Activated naive CD4-positive, alpha-beta T cell treated with anti-CD3 and anti-CD28 coated beads, Interleukin-2, amount 10 ng/mL, durations not matched to agents 7 days and 5 days (primary cell): ENCODE results near the gene PSME4.
A peak's percentile ranks its signal among the peaks of the same experiment; 100 is the strongest.
"Not testable (repeated sequence)": the region's sequence is repeated elsewhere in the genome, so short reads cannot be mapped to it uniquely, and the experiment has no call there.

Experiments used
- CTCF ChIA-PET: fragments of 350-600 bp; sonication (Branson Sonifier 250); formaldehyde crosslinking; loops from one replicate; lab custom pipeline; 2021; ENCODE audit warnings: antibody characterized with exemption; lab: Charles Lee
- DNase-seq: peaks from one replicate; pipeline ENCODE4 v3.0.0-alpha.2; 2020
- H3K27ac Mint-ChIP-seq: one replicate; pipeline ENCODE4 v1.8.0; 2021; ENCODE audit warnings: mild to moderate bottlenecking, moderate library complexity, mixed read lengths
- H3K27me3 Mint-ChIP-seq: one replicate; pipeline ENCODE4 v1.8.0; 2021; ENCODE audit warnings: mild to moderate bottlenecking, mixed read lengths
- H3K36me3 Mint-ChIP-seq: one replicate; pipeline ENCODE4 v1.8.0; 2021; ENCODE audit warnings: mixed read lengths
- H3K4me1 Mint-ChIP-seq: one replicate; pipeline ENCODE4 v1.8.0; 2021; ENCODE audit warnings: mixed read lengths
- H3K4me3 Mint-ChIP-seq: one replicate; pipeline ENCODE4 v1.8.0; 2021; ENCODE audit warnings: mild to moderate bottlenecking, moderate library complexity, mixed read lengths
- H3K9me3 Mint-ChIP-seq: one replicate; pipeline ENCODE4 v1.8.0; 2021; ENCODE audit warnings: mixed read lengths

Gene PSME4

GRCh38 chr2:53944542-53944941 is 26.3 kb downstream of the PSME4 start:
- no peak overlapping the region for H3K27ac Mint-ChIP-seq
- H3K4me1 Mint-ChIP-seq, result peaks cover 15% of the 10 kb centered on the region
- H3K4me3 Mint-ChIP-seq, result no peak overlapping the region
- H3K36me3 Mint-ChIP-seq, result peaks cover 45% of the 10 kb centered on the region
- DNase-seq, result no peak
- CTCF ChIA-PET, result no interaction called here
- H3K9me3 Mint-ChIP-seq, result no peaks in the 10 kb centered on the region
- H3K27me3 Mint-ChIP-seq, result no peaks in the 10 kb centered on the region

GRCh38 chr2:53942280-53942679 is 28.5 kb downstream of the PSME4 start:
- H3K4me1 Mint-ChIP-seq, result peaks cover 13% of the 10 kb centered on the region
- no peaks in the 10 kb centered on the region for H3K9me3 Mint-ChIP-seq
- CTCF ChIA-PET, result interaction anchor here (0.8 kb wide), 1 partner anchor 107 kb away, joined by 3 read pairs; no protein-coding TSS in a partner anchor
- H3K36me3 Mint-ChIP-seq, result peaks cover 34% of the 10 kb centered on the region
- H3K4me3 Mint-ChIP-seq, result no peak overlapping the region
- no peak overlapping the region for H3K27ac Mint-ChIP-seq
- no peaks in the 10 kb centered on the region for H3K27me3 Mint-ChIP-seq
- DNase-seq, result no peak

- Mint-ChIP-seq H3K9me3 (no peaks in the 10 kb centered on the region), H3K4me3 (no peak overlapping the region), H3K36me3 (peaks cover 33% of the 10 kb centered on the region), H3K4me1 (peaks cover 10% of the 10 kb centered on the region), H3K27me3 (no peaks in the 10 kb centered on the region), H3K27ac (no peak overlapping the region)
- CTCF ChIA-PET, result no interaction called here
- DNase-seq, result no peak
These were observed 29.0 kb downstream of the PSME4 start for GRCh38 chr2:53941749-53942148.

- no peaks in the 10 kb centered on the region for H3K4me1 Mint-ChIP-seq
- H3K27ac Mint-ChIP-seq, result no peak overlapping the region
- H3K36me3 Mint-ChIP-seq, result peaks cover 29% of the 10 kb centered on the region
- no peak overlapping the region for H3K4me3 Mint-ChIP-seq
- CTCF ChIA-PET, result no interaction called here
- no peaks in the 10 kb centered on the region for H3K27me3 Mint-ChIP-seq
- DNase-seq, result no peak
- H3K9me3 Mint-ChIP-seq, result no peaks in the 10 kb centered on the region
These were observed 31.1 kb downstream of the PSME4 start for GRCh38 chr2:53939656-53940055.

GRCh38 chr2:53938904-53939303 is 31.9 kb downstream of the PSME4 start:
- H3K9me3 Mint-ChIP-seq, result no peaks in the 10 kb centered on the region
- H3K27me3 Mint-ChIP-seq, result no peaks in the 10 kb centered on the region
- CTCF ChIA-PET, result no interaction called here
- peaks cover 32% of the 10 kb centered on the region for H3K36me3 Mint-ChIP-seq
- no peaks in the 10 kb centered on the region for H3K4me1 Mint-ChIP-seq
- DNase-seq, result no peak
- no peak overlapping the region for H3K4me3 Mint-ChIP-seq
- no peak overlapping the region for H3K27ac Mint-ChIP-seq

- Mint-ChIP-seq H3K4me3 (no peak overlapping the region), H3K9me3 (no peaks in the 10 kb centered on the region), H3K27me3 (no peaks in the 10 kb centered on the region), H3K4me1 (peaks cover 2% of the 10 kb centered on the region), H3K36me3 (peaks cover 56% of the 10 kb centered on the region), H3K27ac (no peak overlapping the region)
- CTCF ChIA-PET, result no interaction called here
- DNase-seq, result no peak
These were observed 37.5 kb downstream of the PSME4 start for GRCh38 chr2:53933329-53933728.

GRCh38 chr2:53926321-53926720 is 44.5 kb downstream of the PSME4 start:
- H3K27me3 Mint-ChIP-seq, DNase-seq, H3K27ac Mint-ChIP-seq, CTCF ChIA-PET, H3K4me3 Mint-ChIP-seq, H3K9me3 Mint-ChIP-seq, H3K4me1 Mint-ChIP-seq: not testable (repeated sequence)
- H3K36me3 Mint-ChIP-seq, result peaks cover 60% of the 10 kb centered on the region

GRCh38 chr2:53913721-53914120 is 57.1 kb downstream of the PSME4 start:
- peak; percentile 45 for DNase-seq
- Mint-ChIP-seq H3K36me3 (peaks cover 20% of the 10 kb centered on the region), H3K4me1 (peaks cover 8% of the 10 kb centered on the region), H3K4me3 (no peak overlapping the region), H3K9me3 (no peaks in the 10 kb centered on the region), H3K27me3 (no peaks in the 10 kb centered on the region), H3K27ac (peak overlapping the region; percentile 67)
- CTCF ChIA-PET, result no interaction called here

GRCh38 chr2:53911434-53912189 is 59.2 kb downstream of the PSME4 start:
- DNase-seq, result no peak
- H3K4me3 Mint-ChIP-seq, result no peak overlapping the region
- H3K27ac Mint-ChIP-seq, result no peak overlapping the region
- H3K9me3 Mint-ChIP-seq, result no peaks in the 10 kb centered on the region
- H3K27me3 Mint-ChIP-seq, result no peaks in the 10 kb centered on the region
- H3K4me1 Mint-ChIP-seq, result peaks cover 8% of the 10 kb centered on the region
- CTCF ChIA-PET, result no interaction called here
- H3K36me3 Mint-ChIP-seq, result peaks cover 31% of the 10 kb centered on the region

- Mint-ChIP-seq H3K36me3 (peaks cover 41% of the 10 kb centered on the region), H3K27me3 (no peaks in the 10 kb centered on the region), H3K4me3 (no peak overlapping the region), H3K9me3 (no peaks in the 10 kb centered on the region), H3K4me1 (no peaks in the 10 kb centered on the region), H3K27ac (no peak overlapping the region)
- DNase-seq, result no peak
- CTCF ChIA-PET, result no interaction called here
These were observed 63.2 kb downstream of the PSME4 start for GRCh38 chr2:53907582-53907981.

GRCh38 chr2:53905396-53905795 is 65.4 kb downstream of the PSME4 start:
- no peak for DNase-seq
- H3K36me3 Mint-ChIP-seq, result peaks cover 49% of the 10 kb centered on the region
- no peak overlapping the region for H3K27ac Mint-ChIP-seq
- no peaks in the 10 kb centered on the region for H3K4me1 Mint-ChIP-seq
- H3K9me3 Mint-ChIP-seq, result no peaks in the 10 kb centered on the region
- H3K4me3 Mint-ChIP-seq, result no peak overlapping the region
- no peaks in the 10 kb centered on the region for H3K27me3 Mint-ChIP-seq
- CTCF ChIA-PET, result no interaction called here

- Mint-ChIP-seq H3K9me3 (no peaks in the 10 kb centered on the region), H3K4me1 (no peaks in the 10 kb centered on the region), H3K27ac (no peak overlapping the region), H3K27me3 (no peaks in the 10 kb centered on the region), H3K36me3 (peaks cover 54% of the 10 kb centered on the region), H3K4me3 (no peak overlapping the region)
- no peak for DNase-seq
- CTCF ChIA-PET, result no interaction called here
These were observed 67.8 kb downstream of the PSME4 start for GRCh38 chr2:53903011-53903410.

GRCh38 chr2:53901192-53901591 is 69.6 kb downstream of the PSME4 start:
- no peaks in the 10 kb centered on the region for H3K9me3 Mint-ChIP-seq
- H3K36me3 Mint-ChIP-seq, result peaks cover 47% of the 10 kb centered on the region
- no peak overlapping the region for H3K4me3 Mint-ChIP-seq
- DNase-seq, result no peak
- H3K27me3 Mint-ChIP-seq, result no peaks in the 10 kb centered on the region
- no peaks in the 10 kb centered on the region for H3K4me1 Mint-ChIP-seq
- H3K27ac Mint-ChIP-seq, result no peak overlapping the region
- CTCF ChIA-PET, result no interaction called here

GRCh38 chr2:53896864-53897263 is 73.9 kb downstream of the PSME4 start:
- Mint-ChIP-seq H3K9me3 (no peaks in the 10 kb centered on the region), H3K4me1 (no peaks in the 10 kb centered on the region), H3K4me3 (no peak overlapping the region), H3K36me3 (peaks cover 52% of the 10 kb centered on the region), H3K27ac (no peak overlapping the region), H3K27me3 (no peaks in the 10 kb centered on the region)
- DNase-seq, result no peak
- CTCF ChIA-PET, result no interaction called here

GRCh38 chr2:53886406-53887280 is 84.2 kb downstream of the PSME4 start:
- Mint-ChIP-seq H3K4me1 (peaks cover 2% of the 10 kb centered on the region), H3K27me3 (no peaks in the 10 kb centered on the region), H3K9me3 (no peaks in the 10 kb centered on the region), H3K36me3 (peaks cover 60% of the 10 kb centered on the region), H3K27ac (no peak overlapping the region), H3K4me3 (no peak overlapping the region)
- CTCF ChIA-PET, result no interaction called here
- DNase-seq, result no peak
